H7 (cell line): ENCODE data around the gene ADAMTS17. TPM values are rescaled to one million over a fixed set of nuclear protein-coding genes. Genes with fewer than 3 reads are reported as not detected.
"Not testable (repeated sequence)": the region's sequence is repeated elsewhere in the genome, so short reads cannot be mapped to it uniquely, and the experiment has no call there.

ENCODE experiments used
- DNase-seq: peaks from one replicate; pipeline ENCODE4 v3.0.0; 2012
- H3K27me3 ChIP-seq: 2 replicates; pipeline ENCODE4 v1.6.0; 2011; ENCODE audit warnings: mild to moderate bottlenecking, low read length; ENCODE audit not compliant: control insufficient read depth, insufficient read depth
- H3K36me3 ChIP-seq: replicated peaks from 2 replicates; pipeline ENCODE4 v1.5.1; 2011; ENCODE audit warnings: low read length; ENCODE audit not compliant: control insufficient read depth, insufficient read depth
- H3K4me3 ChIP-seq: 2 replicates; pipeline ENCODE4 v1.5.1; 2011; ENCODE audit warnings: low read depth, mild to moderate bottlenecking, control low read depth, low read length, moderate library complexity; ENCODE audit not compliant: insufficient read depth
- total RNA-seq: library from RNA; depleted of rRNA; stranded (reverse); fragments of >200 nt; shearing (Covaris generic); gene quantifications from 2 replicates; pipeline ENCODE4 v1.2.3, GENCODE V29; 2014; rRNA removed

ADAMTS17 gene
- total RNA-seq, 1 experiment from 2014 or later, result 0.55 TPM

DNA sequence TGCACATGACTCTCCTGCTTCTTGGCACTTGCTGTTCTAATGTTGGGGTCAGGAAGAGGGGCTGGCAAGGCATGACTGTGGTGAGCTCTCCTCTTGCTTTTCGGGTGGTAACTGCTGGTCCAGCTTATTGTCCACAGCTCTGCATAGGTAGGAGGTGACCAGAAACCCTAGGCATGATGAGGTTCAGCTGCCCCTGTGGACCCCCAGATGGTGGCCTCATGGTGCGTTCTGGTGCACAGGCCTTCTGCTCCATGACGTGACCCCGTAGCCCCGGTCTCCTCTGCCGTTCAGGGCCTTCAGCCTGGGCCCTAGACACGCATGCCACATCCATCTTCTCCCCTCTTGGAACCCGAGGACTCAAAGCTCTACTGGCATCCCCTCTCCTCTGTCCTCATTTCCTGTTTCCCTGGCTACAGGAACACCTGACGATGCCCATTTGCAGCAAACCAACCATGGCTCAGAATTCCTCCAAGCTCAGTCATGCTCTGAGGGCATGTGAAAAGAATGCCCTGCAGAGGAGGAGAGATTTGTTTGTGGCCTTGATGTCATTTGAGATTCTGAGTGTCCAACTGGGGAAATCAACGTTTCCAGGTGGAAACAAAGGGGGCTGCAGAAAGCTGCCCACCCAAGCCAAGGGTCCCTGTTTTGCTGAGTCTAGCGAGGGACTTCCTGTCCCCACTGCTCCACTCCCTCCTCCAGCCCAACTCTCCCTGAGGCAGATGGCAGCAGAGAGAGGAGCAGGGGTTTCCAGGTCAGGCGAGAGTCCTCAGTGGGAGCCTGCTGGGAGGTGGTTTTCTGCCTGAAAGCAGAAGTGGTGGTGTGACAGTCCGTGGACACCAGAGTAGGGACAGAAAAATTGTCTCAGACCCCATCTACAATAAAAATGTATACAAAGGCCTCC, 409.8 kb downstream of the ADAMTS17 start:
- no peak for DNase-seq
- Histone ChIP-seq H3K36me3 (no peaks in the 10 kb centered on the region), H3K27me3 (peaks cover 12% of the 10 kb centered on the region), H3K4me3 (no peak overlapping the region)

GRCh38 chr15:99930696-99931095, 411.1 kb downstream of the ADAMTS17 start:
- no peak overlapping the region for H3K4me3 ChIP-seq
- no peak for DNase-seq
- H3K27me3 ChIP-seq, result peaks cover 16% of the 10 kb centered on the region
- H3K36me3 ChIP-seq, result no peaks in the 10 kb centered on the region

- H3K27me3 ChIP-seq, result peaks cover 20% of the 10 kb centered on the region
- no peak overlapping the region for H3K4me3 ChIP-seq
- DNase-seq, result peak; percentile 68
Measured at GRCh38 chr15:99929266-99929665, 412.5 kb downstream of the ADAMTS17 start.

DNA sequence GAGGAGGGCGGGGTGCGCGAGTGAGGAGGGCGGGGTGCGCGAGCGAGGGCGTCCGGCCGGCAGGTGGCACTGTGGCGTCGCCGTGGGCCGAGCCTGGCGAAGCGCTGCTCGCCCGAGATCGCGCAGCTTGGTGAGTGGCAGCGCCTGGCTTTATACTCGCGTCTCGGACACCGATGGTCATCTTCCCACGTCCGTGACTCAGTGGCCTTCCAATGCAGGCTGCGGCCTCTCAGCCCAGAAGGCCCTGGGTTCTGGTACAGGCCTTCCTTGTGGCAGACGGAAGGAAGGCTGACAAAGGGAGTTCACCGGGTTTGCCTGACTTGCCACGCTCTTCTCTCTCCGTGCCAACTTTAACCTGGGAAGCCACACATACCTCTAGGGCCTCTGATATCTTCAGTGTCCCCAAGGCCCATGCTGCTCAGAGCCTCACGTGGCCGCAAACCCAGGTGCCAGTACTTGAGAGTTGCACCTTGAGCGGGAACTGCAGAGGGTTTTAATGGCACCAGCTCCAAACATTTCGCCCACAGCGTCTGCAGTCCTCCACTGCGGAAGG, 413.3 kb downstream of the ADAMTS17 start:
- peak; percentile 75 for DNase-seq
- H3K27me3 ChIP-seq, result peaks cover 20% of the 10 kb centered on the region
- H3K4me3 ChIP-seq, result peak overlapping the region; percentile 51
- no peaks in the 10 kb centered on the region for H3K36me3 ChIP-seq

More at GRCh38 chr15:99929266-99929665, 412.5 kb downstream of the ADAMTS17 start:
- H3K36me3 ChIP-seq, result no peaks in the 10 kb centered on the region

DNA sequence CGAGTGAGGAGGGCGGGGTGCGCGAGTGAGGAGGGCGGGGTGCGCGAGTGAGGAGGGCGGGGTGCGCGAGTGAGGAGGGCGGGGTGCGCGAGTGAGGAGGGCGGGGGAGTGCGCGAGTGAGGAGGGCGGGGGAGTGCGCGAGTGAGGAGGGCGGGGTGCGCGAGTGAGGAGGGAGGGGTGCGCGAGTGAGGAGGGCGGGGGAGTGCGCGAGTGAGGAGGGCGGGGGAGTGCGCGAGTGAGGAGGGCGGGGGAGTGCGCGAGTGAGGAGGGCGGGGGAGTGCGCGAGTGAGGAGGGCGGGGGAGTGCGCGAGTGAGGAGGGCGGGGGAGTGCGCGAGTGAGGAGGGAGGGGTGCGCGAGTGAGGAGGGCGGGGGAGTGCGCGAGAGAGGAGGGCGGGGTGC, 415.2 kb downstream of the ADAMTS17 start:
- H3K27me3 ChIP-seq, result peaks cover 20% of the 10 kb centered on the region

GRCh38 chr15:99925661-99926461, 415.9 kb downstream of the ADAMTS17 start:
- DNase-seq, result peak; percentile 74
- peaks cover 20% of the 10 kb centered on the region for H3K27me3 ChIP-seq
- H3K4me3 ChIP-seq, result peak overlapping the region; percentile 49
- H3K36me3 ChIP-seq, result no peaks in the 10 kb centered on the region

More for the DNA sequence above, 415.2 kb downstream of the ADAMTS17 start:
- H3K4me3 ChIP-seq, H3K36me3 ChIP-seq, DNase-seq: not testable (repeated sequence)

- H3K27me3 ChIP-seq, result peaks cover 8% of the 10 kb centered on the region
- no peak overlapping the region for H3K4me3 ChIP-seq
- no peak for DNase-seq
- H3K36me3 ChIP-seq, result no peaks in the 10 kb centered on the region
Measured at GRCh38 chr15:99923711-99924110, 418.1 kb downstream of the ADAMTS17 start.

Other genes with a start within 250 kb of the ADAMTS17 start
- gene CERS3, start 187.0 kb upstream of the ADAMTS17 start, total RNA-seq, result 0.11 and 1.9 TPM in 2 replicates